Upper lobe of left lung (tissue), 4 donors: Measurements from ENCODE around the gene CSNK1D.

Experiments
- POLR2A ChIP-seq, 4 donors: fragments of 450-650 bp; IDR thresholded peaks; one replicate each; pipeline ENCODE4 v1.5.1; 2016 to 2017; ENCODE audit warnings: antibody characterized with exemption in 4 of 4, mild to moderate bottlenecking in 2 of 4
- POLR2AphosphoS5 ChIP-seq, 2 donors: sonication (generic); formaldehyde crosslinking; IDR thresholded peaks; one replicate each; pipeline ENCODE4 v1.5.1; 2017; ENCODE audit warnings: antibody characterized with exemption in 2 of 2
- TF ChIP-seq, protein P1 (sequence below), 6 experiments: fragments of 450-650 bp in 4 of 6; fragments of 200-600 bp in 2 of 6; sonication (generic) in 2 of 6; IDR thresholded peaks; one replicate each; pipeline ENCODE4 v1.5.1; 2016 to 2019; ENCODE audit warnings: antibody characterized with exemption in 6 of 6

GRCh38 chr17:82257473-82257872, 16.0 kb downstream of the CSNK1D start:
- TF ChIP-seq POLR2A (IDR thresholded peaks at IDR 0.05) (no peak), POLR2AphosphoS5 (IDR thresholded peaks at IDR 0.05) (no peak)
- TF ChIP-seq, protein P1, sequence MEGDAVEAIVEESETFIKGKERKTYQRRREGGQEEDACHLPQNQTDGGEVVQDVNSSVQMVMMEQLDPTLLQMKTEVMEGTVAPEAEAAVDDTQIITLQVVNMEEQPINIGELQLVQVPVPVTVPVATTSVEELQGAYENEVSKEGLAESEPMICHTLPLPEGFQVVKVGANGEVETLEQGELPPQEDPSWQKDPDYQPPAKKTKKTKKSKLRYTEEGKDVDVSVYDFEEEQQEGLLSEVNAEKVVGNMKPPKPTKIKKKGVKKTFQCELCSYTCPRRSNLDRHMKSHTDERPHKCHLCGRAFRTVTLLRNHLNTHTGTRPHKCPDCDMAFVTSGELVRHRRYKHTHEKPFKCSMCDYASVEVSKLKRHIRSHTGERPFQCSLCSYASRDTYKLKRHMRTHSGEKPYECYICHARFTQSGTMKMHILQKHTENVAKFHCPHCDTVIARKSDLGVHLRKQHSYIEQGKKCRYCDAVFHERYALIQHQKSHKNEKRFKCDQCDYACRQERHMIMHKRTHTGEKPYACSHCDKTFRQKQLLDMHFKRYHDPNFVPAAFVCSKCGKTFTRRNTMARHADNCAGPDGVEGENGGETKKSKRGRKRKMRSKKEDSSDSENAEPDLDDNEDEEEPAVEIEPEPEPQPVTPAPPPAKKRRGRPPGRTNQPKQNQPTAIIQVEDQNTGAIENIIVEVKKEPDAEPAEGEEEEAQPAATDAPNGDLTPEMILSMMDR (IDR thresholded peaks at IDR 0.05): no peak
